ENCODE measurements around the gene SLC13A1. TPM values are rescaled to one million over a fixed set of nuclear protein-coding genes. Genes with fewer than 3 reads are reported as not detected.
"Not testable (repeated sequence)": the region's sequence is repeated elsewhere in the genome, so short reads cannot be mapped to it uniquely, and the experiment has no call there.

SLC13A1 gene
- total and polyA plus RNA-seq, 9 donors = 0.17 TPM; not detected in 8

DNA sequence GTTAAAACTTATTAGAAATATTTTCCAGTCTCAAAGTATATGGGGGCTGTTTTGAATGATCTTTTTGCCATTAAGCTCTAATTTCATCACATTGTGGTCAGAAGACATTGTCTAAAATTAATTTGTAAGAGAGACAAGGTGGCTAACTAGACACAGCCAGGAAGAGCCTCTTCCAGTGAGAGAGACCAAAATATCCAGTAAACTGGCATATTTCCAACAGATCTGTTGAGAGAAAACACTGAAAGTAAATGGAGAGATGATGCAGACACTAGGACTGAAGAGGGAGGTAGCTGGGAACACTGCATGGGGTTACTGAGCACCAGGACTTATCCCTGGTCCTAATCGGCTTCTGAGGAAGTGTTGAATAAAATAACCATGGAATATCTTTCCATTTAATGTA lies 102.8 kb downstream of the SLC13A1 start:
- no CpG with 5 or more reads among the region's 1 CpG for WGBS (ENCODE audit: insufficient coverage)
- DNase-seq = no peak
- H3K4me1 ChIP-seq (ENCODE audit: control insufficient read depth, insufficient read depth, low read length) = no peaks in the 10 kb centered on the region
- H3K36me3 ChIP-seq (ENCODE audit: control insufficient read depth, insufficient read depth, low read length) = no peaks in the 10 kb centered on the region
- H3K4me3 ChIP-seq (ENCODE audit: low read length) = no peak overlapping the region
- H3K27me3 ChIP-seq (ENCODE audit: control insufficient read depth, insufficient read depth, low read length) = no peaks in the 10 kb centered on the region
- H3K27ac ChIP-seq (ENCODE audit: low read length) = no peak overlapping the region
- H3K9me3 ChIP-seq (replicated peaks; ENCODE audit: control insufficient read depth, low read depth, low read length) = no peaks in the 10 kb centered on the region

DNA sequence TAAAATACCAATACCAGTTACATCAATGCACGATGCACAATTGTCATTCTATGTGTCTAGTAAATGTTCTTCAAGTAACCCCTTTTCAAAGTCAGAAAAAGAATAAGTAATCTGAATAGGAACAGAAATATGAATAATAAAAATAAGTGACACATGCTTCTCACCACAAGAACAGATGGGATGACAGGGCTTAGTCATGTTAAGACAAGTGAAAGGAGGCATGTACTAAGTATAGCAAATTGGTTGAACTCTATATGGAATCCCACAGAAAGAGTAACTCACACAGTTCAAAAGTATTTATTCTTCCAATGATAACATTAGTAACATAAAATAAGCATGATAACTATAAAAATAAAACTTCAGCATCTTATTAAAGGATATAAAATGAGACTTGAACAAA lies 103.3 kb downstream of the SLC13A1 start:
- Histone ChIP-seq H3K27me3 (ENCODE audit: control insufficient read depth, insufficient read depth, low read length) (no peaks in the 10 kb centered on the region), H3K9me3 (replicated peaks; ENCODE audit: control insufficient read depth, low read depth, low read length) (no peaks in the 10 kb centered on the region), H3K4me1 (ENCODE audit: control insufficient read depth, insufficient read depth, low read length) (no peaks in the 10 kb centered on the region), H3K4me3 (ENCODE audit: low read length) (no peak overlapping the region), H3K27ac (ENCODE audit: low read length) (no peak overlapping the region), H3K36me3 (ENCODE audit: control insufficient read depth, insufficient read depth, low read length) (no peaks in the 10 kb centered on the region)
- WGBS (ENCODE audit: insufficient coverage) = no CpG with 5 or more reads among the region's 1 CpG
- no peak for DNase-seq

- no CpG with 5 or more reads among the region's 2 CpGs for WGBS (ENCODE audit: insufficient coverage)
- no peak overlapping the region for H3K4me3 ChIP-seq (ENCODE audit: low read length)
- H3K27ac ChIP-seq (ENCODE audit: low read length) = no peak overlapping the region
- no peaks in the 10 kb centered on the region for H3K9me3 ChIP-seq (replicated peaks; ENCODE audit: control insufficient read depth, low read depth, low read length)
- H3K4me1 ChIP-seq (ENCODE audit: control insufficient read depth, insufficient read depth, low read length) = no peaks in the 10 kb centered on the region
- H3K27me3 ChIP-seq (ENCODE audit: control insufficient read depth, insufficient read depth, low read length) = no peaks in the 10 kb centered on the region
- no peaks in the 10 kb centered on the region for H3K36me3 ChIP-seq (ENCODE audit: control insufficient read depth, insufficient read depth, low read length)
- DNase-seq = no peak
These were observed 109.3 kb downstream of the SLC13A1 start for GRCh38 chr7:123090456-123090855.

DNA sequence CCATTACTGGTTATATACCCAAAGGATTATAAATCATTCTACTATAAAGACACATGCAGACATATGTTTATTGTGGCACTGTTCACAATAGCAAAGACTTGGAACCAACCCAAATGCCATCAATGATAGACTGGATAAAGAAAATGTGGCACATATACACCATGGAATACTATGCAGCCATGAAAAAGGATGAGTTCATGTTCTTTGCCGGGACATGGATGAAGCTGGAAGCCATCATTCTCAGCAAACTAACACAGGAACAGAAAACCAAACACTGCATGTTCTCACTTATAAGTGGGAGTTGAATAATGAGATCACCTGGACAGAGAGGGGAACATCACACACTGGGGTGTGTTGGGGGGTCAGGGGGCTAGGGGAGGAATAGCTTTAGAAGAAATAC lies 112.9 kb downstream of the SLC13A1 start:
- not testable (repeated sequence) for H3K4me3 ChIP-seq (ENCODE audit: low read length); H3K27ac ChIP-seq (ENCODE audit: low read length); H3K27me3 ChIP-seq (ENCODE audit: control insufficient read depth, insufficient read depth, low read length); H3K36me3 ChIP-seq (ENCODE audit: control insufficient read depth, insufficient read depth, low read length); DNase-seq; H3K9me3 ChIP-seq (replicated peaks; ENCODE audit: control insufficient read depth, low read depth, low read length); H3K4me1 ChIP-seq (ENCODE audit: control insufficient read depth, insufficient read depth, low read length)
- WGBS (ENCODE audit: insufficient coverage) = no CpG with 5 or more reads among the region's 1 CpG

DNA sequence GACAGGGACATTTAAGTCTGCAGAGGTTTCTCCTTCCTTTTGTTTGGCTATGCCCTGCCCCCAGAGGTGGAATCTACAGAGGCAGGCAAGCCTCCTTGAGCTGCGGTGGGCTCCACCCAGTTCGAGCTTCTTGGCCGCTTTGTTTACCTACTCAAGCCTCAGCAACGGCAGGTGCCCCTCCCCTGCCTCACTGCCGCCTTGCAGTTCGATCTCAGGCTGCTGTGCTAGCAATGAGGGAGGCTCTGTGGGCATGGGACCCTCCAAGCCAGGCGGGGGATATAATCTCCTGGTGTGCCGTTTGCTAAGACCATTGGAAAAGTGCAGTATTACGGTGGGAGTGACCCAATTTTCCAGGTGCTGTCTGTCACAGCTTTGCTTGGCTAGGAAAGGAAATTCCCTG lies 114.9 kb downstream of the SLC13A1 start:
- H3K4me3 ChIP-seq (ENCODE audit: low read length); H3K27me3 ChIP-seq (ENCODE audit: control insufficient read depth, insufficient read depth, low read length); H3K36me3 ChIP-seq (ENCODE audit: control insufficient read depth, insufficient read depth, low read length); H3K27ac ChIP-seq (ENCODE audit: low read length); H3K4me1 ChIP-seq (ENCODE audit: control insufficient read depth, insufficient read depth, low read length); DNase-seq; H3K9me3 ChIP-seq (replicated peaks; ENCODE audit: control insufficient read depth, low read depth, low read length): not testable (repeated sequence)
- WGBS (ENCODE audit: insufficient coverage) = 93% methylated on average over 8 of the region's 9 CpGs

DNA sequence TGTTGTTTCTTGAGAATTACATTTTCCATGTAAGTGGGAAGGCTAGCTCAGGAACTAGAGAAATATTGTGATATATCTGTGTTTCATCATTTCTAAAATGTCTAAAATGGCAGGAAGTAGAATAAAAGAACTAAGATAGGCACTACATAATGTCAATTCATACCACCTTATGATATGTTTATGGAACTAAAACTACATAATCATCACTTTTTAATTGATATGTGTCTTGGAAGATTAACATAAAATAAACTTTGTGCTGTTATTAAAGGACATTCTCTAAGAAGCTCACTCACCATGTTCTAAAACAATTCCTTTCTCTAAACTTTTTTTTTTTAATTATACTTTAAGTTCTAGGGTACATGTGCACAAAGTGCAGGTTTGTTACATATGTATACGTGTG lies 120.7 kb downstream of the SLC13A1 start:
- Histone ChIP-seq H3K4me3 (ENCODE audit: low read length) (no peak overlapping the region), H3K27ac (ENCODE audit: low read length) (no peak overlapping the region), H3K27me3 (ENCODE audit: control insufficient read depth, insufficient read depth, low read length) (no peaks in the 10 kb centered on the region), H3K9me3 (replicated peaks; ENCODE audit: control insufficient read depth, low read depth, low read length) (no peaks in the 10 kb centered on the region), H3K4me1 (ENCODE audit: control insufficient read depth, insufficient read depth, low read length) (no peaks in the 10 kb centered on the region), H3K36me3 (ENCODE audit: control insufficient read depth, insufficient read depth, low read length) (no peaks in the 10 kb centered on the region)
- DNase-seq = no peak
- WGBS (ENCODE audit: insufficient coverage) = no CpG with 5 or more reads among the region's 1 CpG

GRCh38 chr7:123075838-123076467 lies 123.8 kb downstream of the SLC13A1 start:
- H3K36me3 ChIP-seq (ENCODE audit: control insufficient read depth, insufficient read depth, low read length) = no peaks in the 10 kb centered on the region
- 14% methylated on average over 1 of the region's 4 CpGs for WGBS (ENCODE audit: insufficient coverage)
- no peaks in the 10 kb centered on the region for H3K27me3 ChIP-seq (ENCODE audit: control insufficient read depth, insufficient read depth, low read length)
- no peaks in the 10 kb centered on the region for H3K9me3 ChIP-seq (replicated peaks; ENCODE audit: control insufficient read depth, low read depth, low read length)
- no peak overlapping the region for H3K27ac ChIP-seq (ENCODE audit: low read length)
- DNase-seq = no peak
- H3K4me1 ChIP-seq (ENCODE audit: control insufficient read depth, insufficient read depth, low read length) = no peaks in the 10 kb centered on the region
- H3K4me3 ChIP-seq (ENCODE audit: low read length) = no peak overlapping the region

- Histone ChIP-seq H3K27ac (ENCODE audit: low read length) (no peak overlapping the region), H3K27me3 (ENCODE audit: control insufficient read depth, insufficient read depth, low read length) (no peaks in the 10 kb centered on the region), H3K9me3 (replicated peaks; ENCODE audit: control insufficient read depth, low read depth, low read length) (no peaks in the 10 kb centered on the region), H3K36me3 (ENCODE audit: control insufficient read depth, insufficient read depth, low read length) (no peaks in the 10 kb centered on the region), H3K4me1 (ENCODE audit: control insufficient read depth, insufficient read depth, low read length) (no peaks in the 10 kb centered on the region), H3K4me3 (ENCODE audit: low read length) (no peak overlapping the region)
- WGBS (ENCODE audit: insufficient coverage) = no CpG with 5 or more reads among the region's 5 CpGs
- no peak for DNase-seq
These were observed 129.0 kb downstream of the SLC13A1 start for GRCh38 chr7:123070702-123071286.

DNA sequence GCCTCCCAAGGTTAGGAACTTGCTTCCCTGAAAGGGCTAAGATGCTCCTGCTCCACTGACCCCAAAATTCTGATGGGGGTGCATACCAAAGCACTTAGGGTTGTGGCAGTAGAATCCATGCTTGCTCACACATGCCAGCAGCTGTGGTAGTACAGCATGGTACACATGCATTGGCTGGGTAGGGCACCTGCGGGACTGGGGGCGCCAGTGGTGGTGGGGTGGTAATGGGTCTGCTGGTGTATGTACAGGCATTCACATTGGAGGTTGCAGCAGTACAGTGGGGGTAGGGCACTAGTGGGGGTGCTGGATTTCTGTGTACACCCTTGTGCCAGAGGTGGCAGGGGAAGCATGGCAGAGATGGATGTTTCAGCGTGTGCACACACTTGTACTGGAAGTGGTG lies 132.0 kb downstream of the SLC13A1 start:
- H3K27me3 ChIP-seq (ENCODE audit: control insufficient read depth, insufficient read depth, low read length) = no peaks in the 10 kb centered on the region
- WGBS (ENCODE audit: insufficient coverage) = 100% methylated on average over 3 of the region's 3 CpGs
- no peaks in the 10 kb centered on the region for H3K4me1 ChIP-seq (ENCODE audit: control insufficient read depth, insufficient read depth, low read length)
- H3K36me3 ChIP-seq (ENCODE audit: control insufficient read depth, insufficient read depth, low read length) = no peaks in the 10 kb centered on the region
- no peaks in the 10 kb centered on the region for H3K9me3 ChIP-seq (replicated peaks; ENCODE audit: control insufficient read depth, low read depth, low read length)
- no peak overlapping the region for H3K4me3 ChIP-seq (ENCODE audit: low read length)
- no peak for DNase-seq
- no peak overlapping the region for H3K27ac ChIP-seq (ENCODE audit: low read length)

Data from muscle of leg (tissue), 11 donors.